GM12878 (cell line): ENCODE measurements around the gene KRTAP4-5.
"Not testable (repeated sequence)": the region's sequence is repeated elsewhere in the genome, so short reads cannot be mapped to it uniquely, and the experiment has no call there.

ENCODE experiments used
- EZH2 ChIP-seq: IDR thresholded peaks from 2 replicates; pipeline ENCODE4 v1.6.1; 2012; ENCODE audit warnings: low read depth, mild to moderate bottlenecking, control low read depth, inconsistent platforms, low read length, borderline replicate concordance; ENCODE audit not compliant: control insufficient read depth
- POLR2A ChIP-seq: IDR thresholded peaks from 2 replicates; pipeline ENCODE4 v1.6.1; 2011; ENCODE audit warnings: low read depth, mild to moderate bottlenecking, low read length
- RFX5 ChIP-seq: IDR thresholded peaks from 2 replicates; pipeline ENCODE4 v1.6.1; 2011; ENCODE audit warnings: low read depth, low read length, improper control_type of control experiment
- SIN3A ChIP-seq: IDR thresholded peaks from 2 replicates; pipeline ENCODE4 v1.6.1; 2012; ENCODE audit warnings: low read depth, low read length, improper control_type of control experiment
- SPI1 ChIP-seq: IDR thresholded peaks from 2 replicates; pipeline ENCODE4 v1.6.1; 2011; ENCODE audit warnings: low read depth, mild to moderate bottlenecking, low read length, moderate library complexity, borderline replicate concordance; ENCODE audit not compliant: insufficient read depth
- TCF3 ChIP-seq: IDR thresholded peaks from 2 replicates; pipeline ENCODE4 v1.6.1; 2012; ENCODE audit warnings: low read depth, mild to moderate bottlenecking, low read length, borderline replicate concordance; ENCODE audit not compliant: insufficient read depth
- YBX1 ChIP-seq: fragments of 450-650 bp; IDR thresholded peaks from 2 replicates; pipeline ENCODE4 v1.6.1; 2016; ENCODE audit warnings: antibody characterized with exemption
- ZNF24 ChIP-seq: fragments of 450-650 bp; IDR thresholded peaks from 2 replicates; pipeline ENCODE4 v1.6.1; 2017; ENCODE audit warnings: antibody characterized with exemption, mild to moderate bottlenecking
- TF ChIP-seq, protein P1 (sequence below), 3 experiments: IDR thresholded peaks in 2 of 3; conservative IDR thresholded peaks in 1 of 3; 2 replicates each; pipeline ENCODE4 v1.5.1; 2011; ENCODE audit warnings: low read depth in 3 of 3, low read length in 3 of 3, mild to moderate bottlenecking in 3 of 3, control low read depth in 2 of 3, moderate library complexity in 2 of 3, inconsistent platforms in 1 of 3, mixed read lengths in 1 of 3; ENCODE audit not compliant: control insufficient read depth in 2 of 3, insufficient read depth in 1 of 3; ENCODE audit errors: extremely low read depth in 1 of 3
- TF ChIP-seq, protein P2 (sequence below): fragments of 150-350 bp; IDR thresholded peaks from 2 replicates; pipeline ENCODE4 v1.6.1; 2016; ENCODE audit warnings: low read depth, low read length
- TF ChIP-seq, protein P3 (sequence below): fragments of 450-650 bp; IDR thresholded peaks from 2 replicates; pipeline ENCODE4 v1.6.1; 2017; ENCODE audit warnings: mild to moderate bottlenecking, low read depth, inconsistent platforms; ENCODE audit not compliant: poor library complexity, severe bottlenecking

DNA sequence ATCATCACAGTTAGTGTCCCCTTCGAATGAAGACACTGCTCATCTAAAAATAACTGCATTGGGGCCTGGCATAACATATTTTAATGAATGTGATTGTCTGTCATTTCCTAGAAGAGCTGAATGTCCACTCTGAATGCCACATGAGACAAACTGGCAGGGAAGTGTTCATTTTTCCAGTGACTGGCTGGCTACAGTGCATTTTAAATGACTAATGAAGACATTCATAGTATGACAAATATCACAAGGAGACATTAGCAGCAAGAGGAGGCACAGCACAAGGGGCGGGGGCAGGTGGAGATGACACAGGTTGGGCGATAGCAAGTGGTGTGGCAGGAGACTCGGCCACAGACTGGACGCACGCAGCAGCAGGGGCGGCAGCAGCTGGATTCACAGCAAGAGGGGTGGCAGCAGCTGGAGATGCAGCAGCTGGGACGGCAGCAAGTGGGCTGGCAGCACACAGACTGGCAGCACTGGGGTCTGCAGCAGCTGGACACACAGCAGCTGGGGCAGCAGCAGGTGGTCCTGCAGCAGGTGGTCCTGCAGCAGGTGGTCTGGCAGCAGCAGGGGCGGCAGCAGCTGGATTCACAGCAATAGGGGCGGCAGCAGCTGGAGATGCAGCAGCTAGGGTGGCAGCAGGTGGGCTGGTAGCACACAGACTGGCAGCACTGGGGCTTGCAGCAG is 514 bp downstream of the KRTAP4-5 start:
- TF ChIP-seq, protein P1, sequence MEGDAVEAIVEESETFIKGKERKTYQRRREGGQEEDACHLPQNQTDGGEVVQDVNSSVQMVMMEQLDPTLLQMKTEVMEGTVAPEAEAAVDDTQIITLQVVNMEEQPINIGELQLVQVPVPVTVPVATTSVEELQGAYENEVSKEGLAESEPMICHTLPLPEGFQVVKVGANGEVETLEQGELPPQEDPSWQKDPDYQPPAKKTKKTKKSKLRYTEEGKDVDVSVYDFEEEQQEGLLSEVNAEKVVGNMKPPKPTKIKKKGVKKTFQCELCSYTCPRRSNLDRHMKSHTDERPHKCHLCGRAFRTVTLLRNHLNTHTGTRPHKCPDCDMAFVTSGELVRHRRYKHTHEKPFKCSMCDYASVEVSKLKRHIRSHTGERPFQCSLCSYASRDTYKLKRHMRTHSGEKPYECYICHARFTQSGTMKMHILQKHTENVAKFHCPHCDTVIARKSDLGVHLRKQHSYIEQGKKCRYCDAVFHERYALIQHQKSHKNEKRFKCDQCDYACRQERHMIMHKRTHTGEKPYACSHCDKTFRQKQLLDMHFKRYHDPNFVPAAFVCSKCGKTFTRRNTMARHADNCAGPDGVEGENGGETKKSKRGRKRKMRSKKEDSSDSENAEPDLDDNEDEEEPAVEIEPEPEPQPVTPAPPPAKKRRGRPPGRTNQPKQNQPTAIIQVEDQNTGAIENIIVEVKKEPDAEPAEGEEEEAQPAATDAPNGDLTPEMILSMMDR (IDR thresholded peaks at IDR 0.05 in 2 of 3, conservative IDR thresholded peaks at IDR 0.05 in 1 of 3; ENCODE audit: control insufficient read depth in 2 of 3, extremely low read depth in 1 of 3, insufficient read depth in 1 of 3, low read depth in 3 of 3, low read length in 3 of 3) = not testable (repeated sequence)
- not testable (repeated sequence) for TF ChIP-seq RFX5, ZNF24, POLR2A, EZH2, YBX1, TCF3, SPI1, SIN3A
- TF ChIP-seq, protein P2, sequence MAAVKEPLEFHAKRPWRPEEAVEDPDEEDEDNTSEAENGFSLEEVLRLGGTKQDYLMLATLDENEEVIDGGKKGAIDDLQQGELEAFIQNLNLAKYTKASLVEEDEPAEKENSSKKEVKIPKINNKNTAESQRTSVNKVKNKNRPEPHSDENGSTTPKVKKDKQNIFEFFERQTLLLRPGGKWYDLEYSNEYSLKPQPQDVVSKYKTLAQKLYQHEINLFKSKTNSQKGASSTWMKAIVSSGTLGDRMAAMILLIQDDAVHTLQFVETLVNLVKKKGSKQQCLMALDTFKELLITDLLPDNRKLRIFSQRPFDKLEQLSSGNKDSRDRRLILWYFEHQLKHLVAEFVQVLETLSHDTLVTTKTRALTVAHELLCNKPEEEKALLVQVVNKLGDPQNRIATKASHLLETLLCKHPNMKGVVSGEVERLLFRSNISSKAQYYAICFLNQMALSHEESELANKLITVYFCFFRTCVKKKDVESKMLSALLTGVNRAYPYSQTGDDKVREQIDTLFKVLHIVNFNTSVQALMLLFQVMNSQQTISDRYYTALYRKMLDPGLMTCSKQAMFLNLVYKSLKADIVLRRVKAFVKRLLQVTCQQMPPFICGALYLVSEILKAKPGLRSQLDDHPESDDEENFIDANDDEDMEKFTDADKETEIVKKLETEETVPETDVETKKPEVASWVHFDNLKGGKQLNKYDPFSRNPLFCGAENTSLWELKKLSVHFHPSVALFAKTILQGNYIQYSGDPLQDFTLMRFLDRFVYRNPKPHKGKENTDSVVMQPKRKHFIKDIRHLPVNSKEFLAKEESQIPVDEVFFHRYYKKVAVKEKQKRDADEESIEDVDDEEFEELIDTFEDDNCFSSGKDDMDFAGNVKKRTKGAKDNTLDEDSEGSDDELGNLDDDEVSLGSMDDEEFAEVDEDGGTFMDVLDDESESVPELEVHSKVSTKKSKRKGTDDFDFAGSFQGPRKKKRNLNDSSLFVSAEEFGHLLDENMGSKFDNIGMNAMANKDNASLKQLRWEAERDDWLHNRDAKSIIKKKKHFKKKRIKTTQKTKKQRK = not testable (repeated sequence)
- TF ChIP-seq, protein P3, sequence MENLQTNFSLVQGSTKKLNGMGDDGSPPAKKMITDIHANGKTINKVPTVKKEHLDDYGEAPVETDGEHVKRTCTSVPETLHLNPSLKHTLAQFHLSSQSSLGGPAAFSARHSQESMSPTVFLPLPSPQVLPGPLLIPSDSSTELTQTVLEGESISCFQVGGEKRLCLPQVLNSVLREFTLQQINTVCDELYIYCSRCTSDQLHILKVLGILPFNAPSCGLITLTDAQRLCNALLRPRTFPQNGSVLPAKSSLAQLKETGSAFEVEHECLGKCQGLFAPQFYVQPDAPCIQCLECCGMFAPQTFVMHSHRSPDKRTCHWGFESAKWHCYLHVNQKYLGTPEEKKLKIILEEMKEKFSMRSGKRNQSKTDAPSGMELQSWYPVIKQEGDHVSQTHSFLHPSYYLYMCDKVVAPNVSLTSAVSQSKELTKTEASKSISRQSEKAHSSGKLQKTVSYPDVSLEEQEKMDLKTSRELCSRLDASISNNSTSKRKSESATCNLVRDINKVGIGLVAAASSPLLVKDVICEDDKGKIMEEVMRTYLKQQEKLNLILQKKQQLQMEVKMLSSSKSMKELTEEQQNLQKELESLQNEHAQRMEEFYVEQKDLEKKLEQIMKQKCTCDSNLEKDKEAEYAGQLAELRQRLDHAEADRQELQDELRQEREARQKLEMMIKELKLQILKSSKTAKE = not testable (repeated sequence)
